ENCODE results near the gene PTCH1.

DNA sequence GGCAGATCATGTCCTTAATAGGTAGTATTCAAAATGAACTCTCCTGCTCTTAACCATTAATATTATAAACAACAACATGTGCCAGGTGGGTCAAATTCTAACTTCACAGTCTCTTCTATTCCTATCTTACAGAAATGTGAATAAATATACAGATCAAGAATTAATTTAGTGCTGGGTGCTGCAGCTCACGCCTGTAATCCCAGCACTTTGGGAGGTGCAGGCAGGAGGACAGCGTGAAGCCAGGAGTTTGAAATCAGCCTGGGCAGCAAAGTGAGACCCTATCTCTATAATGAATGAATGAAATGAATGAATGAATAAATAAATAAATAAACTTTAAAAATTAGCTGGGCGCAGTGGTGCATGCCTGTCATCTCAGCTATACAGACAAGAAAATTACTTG, 34.1 kb downstream of the PTCH1 start:
- no peak for TF ChIP-seq POLR2A (IDR thresholded peaks at IDR 0.05; ENCODE audit: low read depth, low read length)
- no peak for TF ChIP-seq POLR2AphosphoS5 (IDR thresholded peaks at IDR 0.05; ENCODE audit: low read depth, low read length)
- no peak for TF ChIP-seq TAF1 (IDR thresholded peaks at IDR 0.05; ENCODE audit: borderline replicate concordance, low read depth, low read length)
